ACC112 (cell line): ENCODE results near the gene FN1.

Experiments
- H2AFZ ChIP-seq: fragments of 200-600 bp; sonication (generic); one replicate; pipeline ENCODE4 v1.6.0; 2017; ENCODE audit warnings: antibody characterized with exemption, low read length; ENCODE audit not compliant: unreplicated experiment
- H3K27ac ChIP-seq: fragments of 200-600 bp; sonication (generic); 2 replicates; pipeline ENCODE4 v1.5.1; 2014; ENCODE audit warnings: low read depth, mild to moderate bottlenecking, antibody characterized with exemption, low read length, moderate library complexity
- H3K27me3 ChIP-seq: fragments of 200-600 bp; sonication (generic); 2 replicates; pipeline ENCODE4 v1.6.1; 2014; ENCODE audit warnings: mild to moderate bottlenecking, antibody characterized with exemption, low read length, moderate library complexity, mixed read lengths; ENCODE audit not compliant: insufficient read depth
- H3K36me3 ChIP-seq: fragments of 200-600 bp; sonication (generic); 2 replicates; pipeline ENCODE4 v1.6.1; 2016; ENCODE audit warnings: mild to moderate bottlenecking, antibody characterized with exemption, low read length, moderate library complexity, mixed read lengths; ENCODE audit not compliant: insufficient read depth
- H3K4me1 ChIP-seq: fragments of 200-600 bp; sonication (generic); one replicate; pipeline ENCODE4 v1.6.1; 2016; ENCODE audit warnings: low read length, mixed read lengths; ENCODE audit not compliant: insufficient read depth, unreplicated experiment, control insufficient read depth
- H3K4me3 ChIP-seq: fragments of 200-600 bp; sonication (generic); 2 replicates; pipeline ENCODE4 v1.5.1; 2014; ENCODE audit warnings: mild to moderate bottlenecking, low read depth, low read length
- H3K79me2 ChIP-seq: fragments of 200-600 bp; sonication (generic); one replicate; pipeline ENCODE4 v1.6.0; 2016; ENCODE audit warnings: low read length; ENCODE audit not compliant: control insufficient read depth, unreplicated experiment, insufficient read depth

The FN1 gene

DNA sequence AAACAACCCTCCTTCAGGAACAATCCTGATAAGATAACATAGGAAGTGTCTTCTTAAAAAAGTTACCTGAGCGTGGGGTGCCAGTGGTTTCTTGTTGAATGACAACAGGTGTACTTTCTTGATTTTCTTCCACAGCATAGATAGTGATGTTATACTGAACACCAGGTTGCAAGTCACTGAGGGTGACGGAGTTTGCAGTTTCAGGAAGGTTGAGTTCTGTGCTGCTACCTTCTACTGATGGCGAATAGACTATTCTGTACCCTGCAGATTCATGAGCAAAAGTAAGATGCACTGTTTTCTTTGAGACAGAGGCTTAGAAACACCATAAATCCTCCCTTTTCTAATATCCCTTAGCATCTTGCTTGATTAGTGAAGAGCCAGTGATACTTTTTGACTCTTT lies 28.8 kb downstream of the FN1 start:
- Histone ChIP-seq H3K27ac (peak overlapping the region; percentile 85), H3K4me1 (peaks cover 73% of the 10 kb centered on the region), H3K36me3 (peaks cover 79% of the 10 kb centered on the region), H3K79me2 (peaks cover 42% of the 10 kb centered on the region), H2AFZ (no peak overlapping the region), H3K4me3 (no peak overlapping the region), H3K27me3 (no peaks in the 10 kb centered on the region)

DNA sequence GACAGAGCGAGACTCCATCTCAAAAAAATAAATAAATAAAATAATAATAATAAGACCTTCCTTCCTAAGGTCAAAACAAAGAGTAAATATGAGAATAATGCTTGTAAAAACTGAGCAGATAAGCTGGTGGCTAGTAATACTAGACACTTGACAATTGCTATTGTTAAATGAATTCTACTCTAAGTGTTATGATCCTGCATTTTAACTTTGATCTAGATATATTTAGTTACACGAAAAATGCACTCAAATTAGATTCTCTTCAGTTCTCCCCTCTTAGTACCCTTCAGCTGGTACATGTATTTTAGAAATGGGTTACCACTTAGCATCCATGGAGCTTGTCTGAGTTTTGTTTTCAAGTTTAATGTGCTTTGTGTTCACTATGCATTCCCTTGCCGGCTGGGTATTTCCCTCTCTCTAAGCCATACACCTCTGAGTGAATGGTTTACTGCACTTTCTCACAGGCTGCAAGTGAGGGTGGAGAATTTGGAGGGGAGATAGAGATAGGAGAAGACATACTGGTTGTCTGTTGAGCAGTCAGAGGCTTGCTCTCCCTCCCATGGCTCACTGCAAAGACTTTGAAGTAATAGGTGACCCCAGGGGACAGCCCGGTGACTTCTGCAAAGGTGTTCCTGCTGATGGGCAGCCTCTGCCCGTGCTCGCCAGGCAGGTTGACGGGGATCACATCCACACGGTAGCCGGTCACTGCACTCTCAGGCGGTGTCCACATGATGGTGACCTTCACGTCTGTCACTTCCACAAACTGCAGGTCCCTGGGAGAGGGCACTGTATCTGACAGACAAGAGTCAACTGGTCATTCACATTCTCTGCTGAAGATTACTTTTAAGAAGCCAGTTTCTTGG lies 29.9 kb downstream of the FN1 start:
- Histone ChIP-seq H3K27ac (peak overlapping the region; percentile 85), H2AFZ (no peak overlapping the region), H3K36me3 (peaks cover 79% of the 10 kb centered on the region), H3K4me3 (no peak overlapping the region), H3K27me3 (no peaks in the 10 kb centered on the region), H3K79me2 (peaks cover 44% of the 10 kb centered on the region), H3K4me1 (peaks cover 80% of the 10 kb centered on the region)

DNA sequence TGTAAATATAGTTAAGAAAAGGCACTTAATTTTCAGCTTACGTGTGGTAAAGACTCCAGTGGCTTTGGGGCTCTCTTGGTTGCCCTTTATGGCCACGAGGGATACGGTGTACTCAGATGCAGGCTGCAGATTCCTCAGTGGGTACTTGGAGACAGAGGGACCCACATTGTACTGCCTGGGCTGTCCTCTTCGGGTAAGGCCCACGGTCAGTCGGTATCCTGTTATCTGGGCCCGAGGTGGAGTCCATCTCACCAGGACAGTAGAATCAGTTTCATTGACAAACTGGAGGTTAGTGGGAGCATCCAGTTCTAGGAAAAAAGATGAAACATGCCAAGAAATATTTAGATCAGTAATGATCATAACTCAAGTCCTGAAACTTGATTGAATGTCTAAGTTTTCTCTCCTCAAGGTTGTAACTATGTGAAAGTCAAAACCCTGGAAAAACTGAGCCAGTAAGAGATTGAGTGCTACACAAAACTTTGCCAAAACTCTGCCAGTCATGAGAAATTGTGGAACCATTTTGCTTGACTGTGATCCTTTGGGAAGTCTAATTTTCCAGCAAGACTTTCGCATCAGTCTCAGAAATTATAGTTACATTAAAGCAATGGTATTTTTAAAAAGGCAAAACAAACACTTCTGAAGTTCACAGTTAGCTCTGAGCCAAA lies 31.4 kb downstream of the FN1 start:
- Histone ChIP-seq H3K36me3 (peaks cover 78% of the 10 kb centered on the region), H3K27ac (peak overlapping the region; percentile 85), H2AFZ (no peak overlapping the region), H3K4me3 (no peak overlapping the region), H3K79me2 (peaks cover 35% of the 10 kb centered on the region), H3K4me1 (peaks cover 74% of the 10 kb centered on the region), H3K27me3 (no peaks in the 10 kb centered on the region)

DNA sequence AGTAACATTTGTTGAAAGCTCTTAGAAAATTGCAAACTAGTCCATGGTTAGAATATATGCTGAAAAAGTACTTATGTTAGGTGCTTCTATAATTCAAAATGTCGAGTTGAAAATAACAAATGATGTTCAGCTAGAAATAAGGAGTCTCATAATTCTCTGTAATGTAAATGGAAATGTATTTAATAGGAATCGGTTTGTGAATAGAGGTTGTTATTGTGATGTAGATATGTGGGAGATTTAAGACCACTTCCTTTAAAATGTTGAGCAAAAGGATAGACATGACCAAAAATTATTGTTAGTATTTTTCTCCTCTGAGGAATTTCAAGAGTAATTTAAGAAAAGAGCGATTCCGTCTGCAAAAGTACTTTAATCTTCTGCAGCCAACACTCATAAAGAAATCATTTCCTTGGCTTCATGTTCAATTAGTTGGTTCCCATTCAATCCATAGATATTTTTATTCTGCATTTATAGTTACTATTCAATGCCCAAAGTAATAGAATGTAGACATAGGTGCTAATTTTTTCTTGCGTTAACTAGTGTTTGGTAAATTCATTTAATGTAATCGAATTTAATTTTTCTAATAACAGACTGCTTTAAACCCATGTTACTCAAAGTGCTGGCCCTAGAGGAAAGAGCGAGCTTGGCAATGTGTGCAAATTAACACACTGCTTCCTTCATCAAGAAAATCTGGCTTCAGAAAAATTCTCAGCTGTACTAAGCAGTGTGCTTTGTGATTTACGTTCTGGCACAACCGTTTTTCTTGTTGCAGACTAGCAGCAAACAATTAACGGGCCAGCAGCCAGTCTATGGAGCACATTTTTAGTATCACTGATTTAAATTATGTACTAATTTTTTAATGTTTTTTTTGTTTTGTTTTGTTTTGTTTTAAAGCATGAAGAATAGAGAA lies 32.2 kb downstream of the FN1 start:
- Histone ChIP-seq H3K4me1 (peaks cover 74% of the 10 kb centered on the region), H3K36me3 (peaks cover 78% of the 10 kb centered on the region), H3K4me3 (no peak overlapping the region), H3K27me3 (no peaks in the 10 kb centered on the region), H3K27ac (peak overlapping the region; percentile 85), H2AFZ (no peak overlapping the region), H3K79me2 (peaks cover 36% of the 10 kb centered on the region)

DNA sequence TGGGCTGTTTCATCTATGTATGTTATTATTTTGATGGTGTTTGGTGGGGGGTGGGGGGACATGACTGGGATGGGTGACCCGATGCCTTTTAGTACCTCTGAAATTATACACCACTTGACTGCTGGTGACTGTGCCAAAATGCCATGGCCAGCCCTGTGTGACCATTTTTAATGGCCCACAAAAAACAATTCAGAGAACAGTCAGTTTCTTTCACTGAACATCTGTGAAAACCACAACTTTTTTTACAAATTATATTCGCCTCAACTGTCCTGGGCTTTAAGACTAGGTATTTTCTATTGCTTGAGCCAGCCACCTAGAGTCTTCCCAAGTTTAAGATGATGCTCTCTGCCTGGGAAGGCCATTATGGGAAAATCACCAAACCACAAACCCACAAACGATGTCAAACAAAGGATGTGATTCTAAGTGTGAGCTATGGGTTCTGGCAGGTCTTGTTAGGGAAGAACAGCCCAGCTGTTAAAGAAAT lies 33.9 kb downstream of the FN1 start:
- Histone ChIP-seq H3K4me3 (no peak overlapping the region), H3K27ac (peak overlapping the region; percentile 85), H3K79me2 (peaks cover 33% of the 10 kb centered on the region), H3K4me1 (peaks cover 84% of the 10 kb centered on the region), H3K36me3 (peaks cover 78% of the 10 kb centered on the region), H2AFZ (no peak overlapping the region), H3K27me3 (no peaks in the 10 kb centered on the region)

DNA sequence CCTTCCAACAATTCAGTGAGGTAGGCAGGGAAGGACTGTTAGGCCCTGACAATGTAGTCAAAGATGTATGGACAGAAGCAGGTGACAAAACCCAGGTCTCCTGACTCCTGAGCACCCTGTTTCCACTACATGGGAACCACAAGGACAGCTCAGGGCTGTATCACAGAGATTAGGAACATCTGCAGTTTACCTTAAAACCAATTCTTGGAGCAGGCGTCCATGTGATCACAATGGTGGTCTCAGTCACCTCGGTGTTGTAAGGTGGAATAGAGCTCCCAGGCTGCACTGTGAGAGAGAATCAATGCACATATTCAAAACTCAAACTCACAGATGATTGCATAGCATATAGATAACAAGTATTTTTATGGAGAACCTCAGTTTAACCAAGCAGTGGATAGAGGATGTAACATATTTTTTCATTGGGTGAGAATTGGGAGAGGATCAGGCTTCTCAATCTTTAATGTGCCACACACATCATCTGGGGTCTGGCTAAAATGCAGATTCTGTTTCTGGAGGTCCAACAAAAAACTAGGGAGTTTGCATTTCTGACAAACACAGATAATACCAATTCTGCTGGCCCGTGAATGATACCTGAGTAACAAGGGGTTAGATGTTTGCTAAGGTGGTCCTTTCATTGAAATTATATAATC lies 36.7 kb downstream of the FN1 start:
- Histone ChIP-seq H3K79me2 (peaks cover 27% of the 10 kb centered on the region), H3K4me1 (peaks cover 71% of the 10 kb centered on the region), H2AFZ (no peak overlapping the region), H3K4me3 (no peak overlapping the region; the same call in 1 of the 2 replicates), H3K36me3 (peaks cover 76% of the 10 kb centered on the region), H3K27me3 (no peaks in the 10 kb centered on the region), H3K27ac (peak overlapping the region; percentile 69)

DNA sequence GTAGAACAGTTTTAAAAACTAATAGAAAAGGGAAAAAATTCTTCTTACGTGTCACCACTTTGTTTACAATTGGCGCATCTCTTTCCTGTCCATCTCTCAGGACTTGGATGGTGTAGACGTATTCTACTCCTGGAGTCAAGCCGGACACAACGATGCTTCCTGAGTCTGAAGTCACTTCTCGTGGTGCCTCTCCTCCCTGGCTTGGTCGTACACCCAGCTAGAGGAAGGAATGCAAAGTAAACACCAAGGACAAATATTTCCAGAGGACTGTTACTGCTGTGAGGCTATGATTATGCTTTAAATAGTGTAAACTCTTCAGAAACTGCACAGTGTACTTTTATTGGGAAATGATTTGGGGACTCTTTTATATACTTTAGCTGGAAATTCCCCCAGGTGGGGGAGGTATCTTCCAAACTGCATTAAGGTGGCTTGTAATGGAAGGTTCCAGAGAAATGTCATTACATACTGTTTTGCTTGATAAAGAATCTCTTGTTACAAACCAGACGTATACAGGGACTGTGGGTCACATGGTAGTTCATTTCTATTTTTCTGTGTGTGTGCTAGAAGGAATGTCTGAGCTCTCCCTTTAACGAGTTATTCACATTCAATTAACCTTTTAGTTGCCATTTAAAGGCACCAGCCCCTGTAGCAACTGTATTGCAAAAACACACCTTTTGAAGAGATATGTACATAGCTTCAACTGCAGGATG lies 38.1 kb downstream of the FN1 start:
- no peaks in the 10 kb centered on the region for H3K27me3 ChIP-seq
- peaks cover 65% of the 10 kb centered on the region for H3K4me1 ChIP-seq
- peaks cover 37% of the 10 kb centered on the region for H3K79me2 ChIP-seq
- no peak overlapping the region for H2AFZ ChIP-seq
- H3K4me3 ChIP-seq, result 0 out of 2 replicates have a peak overlapping the region, but pooled peaks have one; percentile 3
- H3K27ac ChIP-seq, result peak overlapping the region; percentile 69
- H3K36me3 ChIP-seq, result peaks cover 76% of the 10 kb centered on the region

DNA sequence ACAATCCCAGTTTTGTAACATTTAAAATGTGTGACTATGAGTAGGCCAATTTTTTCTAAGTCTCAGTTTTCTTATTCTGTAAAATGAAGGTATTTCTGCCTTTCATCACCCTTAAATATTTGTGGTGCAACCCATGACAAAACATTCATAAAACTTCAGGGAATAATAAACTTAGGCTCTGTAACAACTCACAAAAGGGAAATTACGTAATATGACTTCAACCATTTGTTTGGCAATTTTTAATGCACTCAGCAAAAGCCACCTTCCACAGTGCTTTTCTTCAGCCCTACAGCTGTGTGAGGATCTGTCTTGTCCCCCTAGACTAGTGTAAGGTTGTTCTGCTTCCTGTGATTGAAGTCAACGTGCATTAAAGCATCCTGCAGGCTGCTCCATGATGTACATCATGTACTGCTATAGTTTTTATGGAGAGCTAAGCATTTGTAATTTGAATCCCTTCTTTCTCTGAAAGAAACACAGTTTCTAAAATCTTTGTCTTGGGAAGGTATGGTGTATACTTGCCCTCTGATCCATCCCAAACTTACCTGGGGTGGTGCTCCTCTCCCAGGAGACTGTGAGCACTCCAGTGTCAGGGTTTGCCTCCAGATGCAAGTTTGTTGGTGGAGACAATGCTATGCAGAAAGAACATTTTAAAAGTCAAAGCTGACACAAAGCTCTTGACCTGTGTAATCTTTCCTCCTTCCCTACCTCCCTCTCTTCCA lies 39.1 kb downstream of the FN1 start:
- Histone ChIP-seq H3K4me1 (peaks cover 55% of the 10 kb centered on the region), H2AFZ (no peak overlapping the region), H3K4me3 (no peak overlapping the region), H3K79me2 (peaks cover 41% of the 10 kb centered on the region), H3K27ac (peak overlapping the region; percentile 69), H3K27me3 (no peaks in the 10 kb centered on the region), H3K36me3 (peaks cover 79% of the 10 kb centered on the region)

DNA sequence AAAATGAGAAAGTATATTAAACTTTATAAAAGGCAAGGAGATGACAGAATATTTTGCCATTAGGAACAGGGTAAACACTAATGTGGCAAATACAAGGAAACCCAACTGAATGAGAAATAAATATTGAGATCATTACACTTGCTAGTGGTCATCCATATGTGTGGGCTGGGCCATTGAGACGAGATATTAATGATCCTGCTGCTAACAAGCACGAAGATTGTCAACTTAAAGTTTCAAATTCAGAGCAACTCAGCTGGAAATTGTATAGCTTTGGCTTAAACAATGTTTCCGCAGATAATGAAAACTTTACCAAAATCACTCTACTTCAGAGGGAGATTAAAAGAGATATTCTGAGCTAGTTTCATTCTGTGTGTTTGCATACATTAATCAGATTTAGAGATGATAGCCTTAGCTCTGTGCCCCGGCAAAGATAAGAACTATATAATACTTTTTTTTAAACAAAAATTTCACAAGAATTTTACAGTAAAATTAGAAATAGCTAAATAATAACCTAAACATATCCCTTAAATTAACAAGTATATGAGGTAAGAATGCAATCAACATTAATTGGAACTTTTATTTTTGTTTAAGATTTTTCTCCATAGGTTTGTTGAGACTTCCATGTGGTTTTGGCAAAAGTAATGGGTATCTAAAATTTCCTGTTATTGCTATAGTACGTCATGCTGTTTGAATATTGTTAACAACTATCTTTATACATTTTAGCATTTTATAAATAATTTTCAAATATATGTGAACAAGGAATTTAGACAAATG lies 40.0 kb downstream of the FN1 start:
- Histone ChIP-seq H2AFZ (no peak overlapping the region), H3K27ac (peak overlapping the region; percentile 69), H3K36me3 (peaks cover 86% of the 10 kb centered on the region)

More for the DNA sequence above, 40.0 kb downstream of the FN1 start:
- peaks cover 48% of the 10 kb centered on the region for H3K4me1 ChIP-seq
- no peaks in the 10 kb centered on the region for H3K27me3 ChIP-seq
- H3K79me2 ChIP-seq, result peaks cover 41% of the 10 kb centered on the region
- no peak overlapping the region for H3K4me3 ChIP-seq
